Suprapubic skin (tissue), 4 donors: ENCODE data around the gene EVI2B.

Experiments used
- CTCF ChIP-seq, 2 donors: fragments of 200-600 bp in 1 of 2; fragments of 450-650 bp in 1 of 2; sonication (generic) in 1 of 2; IDR thresholded peaks; one replicate each; pipeline ENCODE4 v1.5.1; 2016 to 2019; ENCODE audit warnings: antibody characterized with exemption in 2 of 2, mild to moderate bottlenecking in 1 of 2, moderate library complexity in 1 of 2
- EP300 ChIP-seq: sonication (generic); formaldehyde crosslinking; IDR thresholded peaks from one replicate; pipeline ENCODE4 v1.6.1; 2017; ENCODE audit warnings: antibody characterized with exemption
- POLR2A ChIP-seq, 2 donors: fragments of 450-650 bp; IDR thresholded peaks; one replicate each; pipeline ENCODE4 v1.6.1; 2017; ENCODE audit warnings: antibody characterized with exemption in 2 of 2, mild to moderate bottlenecking in 2 of 2, moderate library complexity in 2 of 2
- POLR2AphosphoS5 ChIP-seq, 3 donors: sonication (generic); formaldehyde crosslinking; IDR thresholded peaks; one replicate each; pipeline ENCODE4 v1.6.1; 2017; ENCODE audit warnings: antibody characterized with exemption in 3 of 3

GRCh38 chr17:31314782-31315100 lies 887 bp upstream of the EVI2B start:
- TF ChIP-seq POLR2A (IDR thresholded peaks at IDR 0.05) (no peak), POLR2AphosphoS5 (IDR thresholded peaks at IDR 0.05) (no peak), CTCF (IDR thresholded peaks at IDR 0.05) (no peak), EP300 (no peak)
